Panc1 (cell line): ENCODE results near the gene ZC3H18.

Source experiments
- CTCF ChIP-seq: fragments of 450-650 bp; IDR thresholded peaks from 2 replicates; pipeline ENCODE4 v1.5.1; 2017; ENCODE audit warnings: mild to moderate bottlenecking
- POLR2AphosphoS5 ChIP-seq: IDR thresholded peaks from 2 replicates; pipeline ENCODE4 v1.6.1; 2012; ENCODE audit warnings: mild to moderate bottlenecking, low read depth, low read length, moderate library complexity

DNA sequence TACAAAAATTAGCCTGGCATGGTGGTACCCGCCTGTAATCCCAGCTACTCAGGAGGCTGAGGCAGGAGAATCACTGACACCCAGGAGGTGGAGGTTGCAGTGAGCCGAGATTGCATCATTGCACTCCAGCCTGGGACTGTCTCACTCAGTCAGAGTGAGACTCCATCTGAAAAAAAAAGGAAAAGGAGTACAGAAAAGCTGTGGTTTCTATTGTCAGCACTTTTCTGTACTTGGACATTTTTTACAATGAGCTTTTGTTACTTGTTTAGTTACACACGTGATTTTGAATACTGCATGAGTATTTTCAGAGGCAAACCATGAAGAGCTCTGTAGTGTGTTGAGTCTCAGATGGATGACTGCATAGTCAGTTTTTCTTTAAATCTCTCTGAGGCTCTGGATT is 26.3 kb downstream of the ZC3H18 start:
- TF ChIP-seq CTCF (no peak), POLR2AphosphoS5 (no peak)
